HG03457 (cell line): ENCODE measurements around the gene RHBDL2.
A peak's percentile ranks its signal among the peaks of the same experiment; 100 is the strongest.
"Not testable (repeated sequence)": the region's sequence is repeated elsewhere in the genome, so short reads cannot be mapped to it uniquely, and the experiment has no call there.

Source experiments
- ATAC-seq: cut with Tn5 transposase; IDR thresholded peaks from one replicate; pipeline ENCODE4 v1.9.1; 2021; ENCODE audit warnings: moderate number of reproducible peaks; ENCODE audit not compliant: unreplicated experiment

Gene RHBDL2

GRCh38 chr1:38885092-38885491, 56.5 kb downstream of the RHBDL2 start:
- no peak for ATAC-seq

- no peak for ATAC-seq
Observed at GRCh38 chr1:38881487-38881886, 60.1 kb downstream of the RHBDL2 start, which contains the start of gene GJA9. Gene GJA9, minus strand, starts transcription at chr1:38881587. Its CDS starts 5,489 bp downstream, at chr1:38876098.

- no peak for ATAC-seq
Observed at GRCh38 chr1:38875811-38876210, 65.8 kb downstream of the RHBDL2 start.

GRCh38 chr1:38873027-38873969, 68.3 kb downstream of the RHBDL2 start, which contains the start of gene MYCBP:
Gene MYCBP, minus strand, starts transcription at chr1:38873348. Its CDS starts 43 bp downstream, at chr1:38873305.
- ATAC-seq = peak; percentile 87

- ATAC-seq = peak; percentile 8
Observed at GRCh38 chr1:38872401-38873026, 69.1 kb downstream of the RHBDL2 start.

GRCh38 chr1:38870996-38871395, 70.6 kb downstream of the RHBDL2 start:
- ATAC-seq = no peak

- ATAC-seq = no peak
Observed at GRCh38 chr1:38867208-38867607, 74.4 kb downstream of the RHBDL2 start.

GRCh38 chr1:38865112-38865715, 76.4 kb downstream of the RHBDL2 start:
- ATAC-seq = no peak

GRCh38 chr1:38860454-38860795, 81.2 kb downstream of the RHBDL2 start:
- no peak for ATAC-seq

GRCh38 chr1:38859561-38860453, 81.8 kb downstream of the RHBDL2 start, which contains the start of gene RRAGC:
Gene RRAGC, minus strand, starts transcription at chr1:38859772. Its CDS starts 126 bp downstream, at chr1:38859646.
- peak; percentile 75 for ATAC-seq

GRCh38 chr1:38858833-38859560, 82.6 kb downstream of the RHBDL2 start:
- no peak for ATAC-seq

- ATAC-seq = no peak
Observed at GRCh38 chr1:38852780-38853179, 88.8 kb downstream of the RHBDL2 start.

GRCh38 chr1:38848071-38848470, 93.6 kb downstream of the RHBDL2 start:
- no peak for ATAC-seq

- no peak for ATAC-seq
Observed at GRCh38 chr1:38846210-38846609, 95.4 kb downstream of the RHBDL2 start.

GRCh38 chr1:38845088-38845487, 96.5 kb downstream of the RHBDL2 start:
- not testable (repeated sequence) for ATAC-seq

GRCh38 chr1:38840281-38840680, 101.3 kb downstream of the RHBDL2 start:
- no peak for ATAC-seq

GRCh38 chr1:38839363-38839762, 102.3 kb downstream of the RHBDL2 start:
- no peak for ATAC-seq

GRCh38 chr1:38836316-38836715, 105.3 kb downstream of the RHBDL2 start:
- ATAC-seq = not testable (repeated sequence)
